Epithelial cell of alveolus of lung (primary cell): ENCODE data around the gene BARX2. TPM values are rescaled to one million over a fixed set of nuclear protein-coding genes. Genes with fewer than 3 reads are reported as not detected.

ENCODE experiments used
- total RNA-seq: library from RNA; depleted of rRNA; stranded (reverse); fragments of >200 nt; gene quantifications from 2 replicates; pipeline ENCODE4 v1.2.1, GENCODE V29; 2015

The BARX2 gene, protein sequence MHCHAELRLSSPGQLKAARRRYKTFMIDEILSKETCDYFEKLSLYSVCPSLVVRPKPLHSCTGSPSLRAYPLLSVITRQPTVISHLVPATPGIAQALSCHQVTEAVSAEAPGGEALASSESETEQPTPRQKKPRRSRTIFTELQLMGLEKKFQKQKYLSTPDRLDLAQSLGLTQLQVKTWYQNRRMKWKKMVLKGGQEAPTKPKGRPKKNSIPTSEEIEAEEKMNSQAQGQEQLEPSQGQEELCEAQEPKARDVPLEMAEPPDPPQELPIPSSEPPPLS
- not detected in 2 replicates for total RNA-seq

DNA sequence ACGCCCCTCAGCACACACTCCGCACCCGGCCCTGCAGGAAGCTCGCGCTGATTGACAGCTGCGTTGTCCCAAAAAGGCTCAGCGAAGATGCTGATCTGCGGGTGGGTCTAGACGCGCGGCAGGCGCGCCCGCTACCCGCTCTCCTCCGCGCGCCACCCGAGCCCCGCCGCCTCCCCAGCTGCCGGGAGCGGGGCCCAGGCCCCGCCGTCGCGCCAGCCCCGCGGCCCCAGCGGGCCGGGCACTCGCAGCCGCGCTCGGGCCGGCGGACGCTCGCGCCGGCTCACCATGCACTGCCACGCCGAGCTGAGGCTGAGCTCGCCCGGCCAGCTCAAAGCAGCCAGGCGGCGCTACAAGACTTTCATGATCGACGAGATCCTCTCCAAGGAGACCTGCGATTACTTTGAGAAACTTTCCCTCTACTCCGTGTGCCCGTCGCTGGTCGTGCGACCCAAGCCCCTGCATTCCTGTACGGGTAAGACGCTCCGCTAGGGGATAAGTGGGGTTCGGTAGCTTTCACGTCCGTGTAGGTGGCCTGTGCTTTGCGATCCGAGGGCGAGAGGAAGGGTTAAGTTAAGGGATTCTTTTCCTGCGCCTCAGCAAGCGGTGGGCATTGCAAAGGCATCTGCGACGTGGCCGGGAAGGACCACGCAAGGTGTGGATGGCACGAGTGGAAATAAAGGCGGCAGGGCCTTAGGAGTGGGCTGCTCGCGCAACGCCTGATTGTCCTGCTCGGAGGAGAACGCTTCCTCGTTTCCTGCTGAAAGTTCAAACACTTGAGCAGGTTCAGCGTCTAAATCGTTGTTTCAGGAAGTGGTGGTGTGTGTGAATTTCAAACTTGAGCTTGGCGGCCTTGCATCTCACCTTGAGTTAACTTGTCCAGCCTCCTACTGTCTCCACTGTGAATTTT is at the start of gene BARX2:
Gene BARX2, plus strand, starts transcription at position 98 of the 907 bp plus-strand sequence. Its CDS starts 188 bp downstream, at position 286.

Other genes with a start within 250 kb of the BARX2 start
- 8.9 and 15.3 TPM in 2 replicates for gene ARHGAP32, start 183.5 kb upstream of the BARX2 start, total RNA-seq